HepG2 (cell line): ENCODE data around the gene ISLR. TPM values are rescaled to one million over a fixed set of nuclear protein-coding genes. Genes with fewer than 3 reads are reported as not detected.

Source experiments
- ATAC-seq: fragments of 200-7000 bp; cut with Tn5 transposase; 3 replicates; pipeline ENCODE4 v1.9.1; 2020; ENCODE audit warnings: mild to moderate bottlenecking, moderate library complexity
- BruUV-seq: library from RNA; stranded (reverse); fragments of 400-500 nt; replicated peaks from 2 replicates; lab custom pipeline; 2021; lab: Mats Ljungman, UMichigan
- CTCF ChIA-PET: fragments of 300-600 bp; formaldehyde crosslinking; extraction: SDS; loops from one replicate; lab custom pipeline; 2021; ENCODE audit warnings: low total read pairs, inconsistent platforms, low intra/inter-chr PET ratio; lab: Yijun Ruan, JAX
- POLR2A ChIA-PET: fragments of 350-600 bp; sonication (Branson Sonifier 250); formaldehyde crosslinking; loops from one replicate; lab custom pipeline; 2020; ENCODE audit warnings: antibody characterized with exemption, inconsistent platforms; lab: Yijun Ruan, JAX
- DNase-seq: peaks from one replicate; pipeline ENCODE4 v3.0.0-alpha.2; 2015; ENCODE audit warnings: low spot score
- FAIRE-seq: peaks from 3 replicates; lab custom pipeline; 2011; peaks lifted over from hg19 to GRCh38; lab: Jason Lieb, UNC
- H2AFZ ChIP-seq: one replicate; pipeline ENCODE4 v1.6.1; 2011; ENCODE audit warnings: low read length, inconsistent platforms
- H3K27ac ChIP-seq: fragments of 300-600 bp; 3 replicates; pipeline ENCODE4 v1.8.0; 2011; ENCODE audit warnings: mixed run types, mild to moderate bottlenecking, mixed read lengths, low read length, inconsistent platforms; ENCODE audit not compliant: insufficient read depth; ENCODE audit errors: extremely low read length
- H3K27me3 ChIP-seq, 2 experiments: fragments of 200-600 bp in 1 of 2; 2 replicates in 1 of 2; 3 replicates in 1 of 2; pipeline versions ENCODE4 v1.6.0 to v1.8.0; 2011; ENCODE audit warnings: low read length in 2 of 2, mild to moderate bottlenecking in 2 of 2, moderate library complexity in 2 of 2, inconsistent platforms in 1 of 2; ENCODE audit not compliant: insufficient read depth in 2 of 2, control insufficient read depth in 1 of 2
- H3K36me3 ChIP-seq, 2 experiments: fragments of 200-600 bp in 1 of 2; replicated peaks in 1 of 2; 2 replicates in 1 of 2; 3 replicates in 1 of 2; pipeline versions ENCODE4 v1.5.1 to v1.8.0; 2011; ENCODE audit warnings: low read length in 2 of 2, inconsistent platforms in 1 of 2; ENCODE audit not compliant: insufficient read depth in 2 of 2, control insufficient read depth in 1 of 2
- H3K4me1 ChIP-seq: 2 replicates; pipeline ENCODE4 v1.5.1; 2012; ENCODE audit warnings: low read length, inconsistent platforms; ENCODE audit not compliant: insufficient read depth
- H3K4me2 ChIP-seq: 2 replicates; pipeline ENCODE4 v1.6.0; 2011; ENCODE audit warnings: low read depth, low read length, inconsistent platforms
- H3K4me3 ChIP-seq, 3 experiments: fragments of 200-600 bp in 1 of 3; sonication (generic), shearing (Covaris generic) in 1 of 3; replicated peaks in 1 of 3; 2 replicates each; pipeline ENCODE4 v1.5.1; 2011 to 2016; ENCODE audit warnings: low read length in 3 of 3, inconsistent platforms in 2 of 3, low read depth in 2 of 3, mild to moderate bottlenecking in 2 of 3, control low read depth in 1 of 3, mixed read lengths in 1 of 3; ENCODE audit not compliant: insufficient read depth in 1 of 3
- H3K79me2 ChIP-seq: one replicate; pipeline ENCODE4 v1.6.1; 2011; ENCODE audit warnings: low read length, inconsistent platforms; ENCODE audit not compliant: insufficient read depth
- H3K9ac ChIP-seq: 2 replicates; pipeline ENCODE4 v1.6.0; 2011; ENCODE audit warnings: mild to moderate bottlenecking, low read depth, low read length, inconsistent platforms; ENCODE audit not compliant: insufficient read depth
- H3K9me3 ChIP-seq: 2 replicates; pipeline ENCODE4 v1.5.1; 2012; ENCODE audit warnings: mild to moderate bottlenecking, low read length
- H4K20me1 ChIP-seq: 2 replicates; pipeline ENCODE4 v1.6.0; 2011; ENCODE audit warnings: inconsistent platforms, mild to moderate bottlenecking, low read length, moderate library complexity; ENCODE audit not compliant: insufficient read depth
- GTF2F1 ChIP-seq: fragments of 150-350 bp; IDR thresholded peaks from 2 replicates; pipeline ENCODE4 v1.6.1; 2014; ENCODE audit warnings: low read length
- HDAC6 ChIP-seq: fragments of 200-600 bp; sonication (generic); IDR thresholded peaks from 2 replicates; pipeline ENCODE4 v1.7.0; 2017; ENCODE audit warnings: mild to moderate bottlenecking, antibody characterized with exemption, low read length, low read depth
- NONO ChIP-seq, 2 experiments: fragments of 450-650 bp in 1 of 2; sonication (generic) in 1 of 2; formaldehyde crosslinking in 1 of 2; IDR thresholded peaks in 1 of 2; conservative IDR thresholded peaks in 1 of 2; 2 replicates each; pipeline versions ENCODE4 v1.6.1 to v1.8.0; 2017 to 2022; ENCODE audit warnings: mild to moderate bottlenecking in 1 of 2, missing genetic modification reagents in 1 of 2, moderate library complexity in 1 of 2
- SMARCC2 ChIP-seq: fragments of 450-650 bp; IDR thresholded peaks from 2 replicates; pipeline ENCODE4 v1.6.1; 2017; ENCODE audit warnings: antibody characterized with exemption, mild to moderate bottlenecking
- TMF1 ChIP-seq: sonication (generic); formaldehyde crosslinking; IDR thresholded peaks from 2 replicates; pipeline ENCODE4 v1.8.1; 2022; ENCODE audit warnings: low read depth, missing genetic modification reagents
- ZBTB21 ChIP-seq: sonication (generic); formaldehyde crosslinking; IDR thresholded peaks from 2 replicates; pipeline ENCODE4 v1.4.0; 2020; ENCODE audit warnings: missing genetic modification reagents
- ZNF142 ChIP-seq: sonication (generic); formaldehyde crosslinking; IDR thresholded peaks from 2 replicates; pipeline ENCODE4 v1.4.0; 2020; ENCODE audit warnings: missing genetic modification reagents
- ZNF329 ChIP-seq: sonication (generic); formaldehyde crosslinking; IDR thresholded peaks from 2 replicates; pipeline ENCODE4 v1.9.0; 2021; ENCODE audit warnings: low read depth, mild to moderate bottlenecking, missing genetic modification reagents
- ZNF562 ChIP-seq: sonication (generic); formaldehyde crosslinking; IDR thresholded peaks from 2 replicates; pipeline ENCODE4 v1.8.0; 2022; ENCODE audit warnings: missing genetic modification reagents, borderline replicate concordance
- WGBS: methylation state at CpG from one replicate; pipeline ENCODE4 v1.1.6; 2017; ENCODE audit warnings: low lambda C conversion rate; 5-methylcytosine and 5-hydroxymethylcytosine counted together
- in situ Hi-C: cut with HindIII; loops from 2 replicates; pipeline ENCODE4 v1.10.0; 2017; ENCODE audit warnings: low pct_unique_long_range_greater_than_20kb; ENCODE audit not compliant: extremely low pct_ligation_motif_present
- intact Hi-C: fragments of 100-400 bp; cut with micrococcal nuclease; formaldehyde crosslinking; loops from one replicate; pipeline ENCODE4 v1.10.0; 2022; ENCODE audit not compliant: unreplicated experiment
- polyA plus RNA-seq, 8 experiments: library from polyadenylated mRNA; depleted of rRNA in 3 of 8; stranded (reverse) in 7 of 8; unstranded in 1 of 8; fragments of >200 nt; fragmentation: Illumina TruSeq in 4 of 8; extraction: Trizol in 4 of 8; gene quantifications; 2 replicates each; pipeline versions ENCODE4 v1.2.1 to v1.2.3, GENCODE V29; 2011 to 2016; ENCODE audit warnings: low read depth in 4 of 8, missing spikeins in 1 of 8, mixed read lengths in 1 of 8; ENCODE audit not compliant: insufficient read depth in 1 of 8
- total RNA-seq, 5 experiments: library from RNA; depleted of rRNA; stranded (reverse); fragments of >200 nt; fragmentation: Illumina TruSeq; extraction: Trizol; gene quantifications; 2 replicates each; pipeline ENCODE4 v1.2.3, GENCODE V29; 2016; ENCODE audit warnings: low read depth in 1 of 5
- TF ChIP-seq, protein P1 (sequence below): sonication (generic); formaldehyde crosslinking; IDR thresholded peaks from 2 replicates; pipeline ENCODE4 v1.8.0; 2023; ENCODE audit warnings: mild to moderate bottlenecking, missing genetic modification reagents
- TF ChIP-seq, protein P2 (sequence below): sonication (generic); formaldehyde crosslinking; IDR thresholded peaks from 2 replicates; pipeline ENCODE4 v1.4.0; 2020; ENCODE audit warnings: missing genetic modification reagents

The ISLR gene
- total and polyA plus RNA-seq, 2 of the 13 experiments (the other 11 are each of a cell fraction or from before 2014, with no cell fraction given) = not detected

- TF ChIP-seq, protein P1, sequence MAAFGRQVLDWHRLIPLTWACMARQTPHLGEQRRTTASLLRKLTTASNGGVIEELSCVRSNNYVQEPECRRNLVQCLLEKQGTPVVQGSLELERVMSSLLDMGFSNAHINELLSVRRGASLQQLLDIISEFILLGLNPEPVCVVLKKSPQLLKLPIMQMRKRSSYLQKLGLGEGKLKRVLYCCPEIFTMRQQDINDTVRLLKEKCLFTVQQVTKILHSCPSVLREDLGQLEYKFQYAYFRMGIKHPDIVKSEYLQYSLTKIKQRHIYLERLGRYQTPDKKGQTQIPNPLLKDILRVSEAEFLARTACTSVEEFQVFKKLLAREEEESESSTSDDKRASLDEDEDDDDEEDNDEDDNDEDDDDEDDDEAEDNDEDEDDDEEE = no peak
- TF ChIP-seq SMARCC2 = no peak
Measured at GRCh38 chr15:74209560-74209958, 36.0 kb downstream of the ISLR start (continued).

- H3K4me3 ChIP-seq = no peak overlapping the region
- intact Hi-C loops = no loop called here
- H3K27me3 ChIP-seq = peaks cover 4 to 28% of the 10 kb centered on the region in 2 experiments; a peak in 4 of 5 replicates
- H2AFZ ChIP-seq = no peak overlapping the region
- H3K9me3 ChIP-seq = no peaks in the 10 kb centered on the region
- no peaks in the 10 kb centered on the region for H3K36me3 ChIP-seq
- ChIA-PET POLR2A (no interaction called here), CTCF (no interaction called here)
- BruUV-seq = no TSS peak
- no peak overlapping the region for H3K27ac ChIP-seq
- in situ Hi-C loops = no loop called here
- H4K20me1 ChIP-seq = peaks cover 3% of the 10 kb centered on the region; the same call in 1 of the 2 replicates
- 0 out of 2 replicates have a peak overlapping the region, but pooled peaks have one; percentile 70 for H3K4me2 ChIP-seq
- no peaks in the 10 kb centered on the region for H3K79me2 ChIP-seq
- no peak for DNase-seq
- H3K9ac ChIP-seq = no peak overlapping the region
- FAIRE-seq = no peak
- peaks cover 66% of the 10 kb centered on the region for H3K4me1 ChIP-seq
- no peak for ATAC-seq
- 10% methylated on average over 4 of the region's 4 CpGs for WGBS
- TF ChIP-seq ZNF562 (CRISPR knock-in tag) = no peak
- TF ChIP-seq, protein P2, sequence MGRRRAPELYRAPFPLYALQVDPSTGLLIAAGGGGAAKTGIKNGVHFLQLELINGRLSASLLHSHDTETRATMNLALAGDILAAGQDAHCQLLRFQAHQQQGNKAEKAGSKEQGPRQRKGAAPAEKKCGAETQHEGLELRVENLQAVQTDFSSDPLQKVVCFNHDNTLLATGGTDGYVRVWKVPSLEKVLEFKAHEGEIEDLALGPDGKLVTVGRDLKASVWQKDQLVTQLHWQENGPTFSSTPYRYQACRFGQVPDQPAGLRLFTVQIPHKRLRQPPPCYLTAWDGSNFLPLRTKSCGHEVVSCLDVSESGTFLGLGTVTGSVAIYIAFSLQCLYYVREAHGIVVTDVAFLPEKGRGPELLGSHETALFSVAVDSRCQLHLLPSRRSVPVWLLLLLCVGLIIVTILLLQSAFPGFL (CRISPR knock-in tag) = no peak
- no peak for TF ChIP-seq HDAC6
- no peak for TF ChIP-seq ZNF142 (CRISPR knock-in tag)
- TF ChIP-seq GTF2F1 = no peak
- TF ChIP-seq NONO (IDR thresholded peaks at IDR 0.05) = no peak
- no peak for TF ChIP-seq NONO (CRISPR knock-in tag; conservative IDR thresholded peaks at IDR 0.05)
- TF ChIP-seq ZBTB21 = no peak
- TF ChIP-seq TMF1 = no peak
- TF ChIP-seq ZNF329 = no peak
- TF ChIP-seq, all 625 proteins: peak for 0
Measured at GRCh38 chr15:74209997-74210671, 36.6 kb downstream of the ISLR start.
